SK-N-SH (cell line): Measurements from ENCODE around the gene KLB. TPM values are rescaled to one million over a fixed set of nuclear protein-coding genes. Genes with fewer than 3 reads are reported as not detected.
"Not testable (repeated sequence)": the region's sequence is repeated elsewhere in the genome, so short reads cannot be mapped to it uniquely, and the experiment has no call there.

Experiments used
- CTCF ChIA-PET: fragments of 300-600, 350-600 bp; formaldehyde crosslinking; extraction: SDS; loops from one replicate; lab custom pipeline; 2021; lab: Yijun Ruan, JAX
- POLR2A ChIA-PET: fragments of 350-600 bp; sonication (Branson Sonifier 250); formaldehyde crosslinking; extraction: SDS; loops from one replicate; lab custom pipeline; 2020; ENCODE audit warnings: antibody characterized with exemption, inconsistent platforms; lab: Yijun Ruan, JAX
- DNase-seq: peaks from one replicate; pipeline ENCODE4 v3.0.0; 2012
- H2AFZ ChIP-seq: fragments of 200-600 bp; sonication (generic); 2 replicates; pipeline ENCODE4 v1.8.1; 2016; ENCODE audit warnings: antibody characterized with exemption, mild to moderate bottlenecking, low read depth
- H3F3A ChIP-seq: fragments of 200-600 bp; sonication (generic); replicated peaks from 2 replicates; pipeline ENCODE3; 2016; ENCODE audit warnings: antibody characterized with exemption, mild to moderate bottlenecking; ENCODE audit not compliant: insufficient read depth
- H3K27ac ChIP-seq, 2 experiments: fragments of 200-500 bp in 1 of 2; fragments of 200-600 bp in 1 of 2; sonication (Bioruptor generic) in 1 of 2; sonication (generic), shearing (Covaris generic) in 1 of 2; 2 replicates each; pipeline versions ENCODE4 v1.5.1 to v1.6.1; 2014 to 2016; ENCODE audit warnings: low read depth in 2 of 2, inconsistent platforms in 1 of 2, low read length in 1 of 2, mild to moderate bottlenecking in 1 of 2, mixed read lengths in 1 of 2
- H3K27me3 ChIP-seq: fragments of 200-600 bp; sonication (generic), shearing (Covaris generic); 2 replicates; pipeline ENCODE4 v1.6.1; 2016; ENCODE audit warnings: mixed run types; ENCODE audit not compliant: insufficient read depth
- H3K36me3 ChIP-seq, 2 experiments: fragments of 200-500 bp in 1 of 2; fragments of 200-600 bp in 1 of 2; sonication (Bioruptor generic) in 1 of 2; sonication (generic) in 1 of 2; replicated peaks in 1 of 2; 2 replicates each; pipeline versions ENCODE3 to v1.5.1; 2014 to 2016; ENCODE audit warnings: low read length in 1 of 2, mild to moderate bottlenecking in 1 of 2; ENCODE audit not compliant: insufficient read depth in 2 of 2, control insufficient read depth in 1 of 2
- H3K4me1 ChIP-seq, 2 experiments: fragments of 200-500 bp in 1 of 2; fragments of 200-600 bp in 1 of 2; sonication (Bioruptor generic) in 1 of 2; sonication (generic), shearing (Covaris generic) in 1 of 2; 2 replicates each; pipeline versions ENCODE4 v1.5.1 to v1.6.1; 2014 to 2016; ENCODE audit warnings: low read depth in 1 of 2, low read length in 1 of 2, mixed run types in 1 of 2; ENCODE audit not compliant: insufficient read depth in 2 of 2, control insufficient read depth in 1 of 2
- H3K4me2 ChIP-seq: fragments of 200-600 bp; sonication (generic), shearing (Covaris generic); 2 replicates; pipeline ENCODE4 v1.6.1; 2017; ENCODE audit warnings: mixed run types
- H3K4me3 ChIP-seq, 2 experiments: fragments of 200-500 bp in 1 of 2; fragments of 200-600 bp in 1 of 2; sonication (Bioruptor generic) in 1 of 2; sonication (generic), shearing (Covaris generic) in 1 of 2; 2 replicates each; pipeline versions ENCODE4 v1.5.1 to v1.8.1; 2014 to 2016; ENCODE audit warnings: low read depth in 2 of 2, inconsistent platforms in 1 of 2, low read length in 1 of 2, mild to moderate bottlenecking in 1 of 2, mixed read lengths in 1 of 2, moderate library complexity in 1 of 2
- H3K79me2 ChIP-seq: fragments of 200-600 bp; sonication (generic); 2 replicates; pipeline ENCODE4 v1.8.1; 2017; ENCODE audit warnings: mild to moderate bottlenecking; ENCODE audit not compliant: insufficient read depth
- H3K9ac ChIP-seq: fragments of 200-600 bp; sonication (generic); 2 replicates; pipeline ENCODE4 v1.6.1; 2017; ENCODE audit warnings: mixed run types
- H3K9me2 ChIP-seq: fragments of 200-600 bp; sonication (generic); 2 replicates; pipeline ENCODE4 v1.6.1; 2017; ENCODE audit warnings: mixed run types
- H3K9me3 ChIP-seq: fragments of 200-600 bp; sonication (generic); 2 replicates; pipeline ENCODE4 v1.6.1; 2017; ENCODE audit warnings: mixed run types, mild to moderate bottlenecking, moderate library complexity
- H4K20me1 ChIP-seq: fragments of 200-600 bp; sonication (generic); 2 replicates; pipeline ENCODE4 v1.6.1; 2017; ENCODE audit warnings: mild to moderate bottlenecking, mixed run types; ENCODE audit not compliant: insufficient read depth
- CHD2 ChIP-seq: fragments of 150-350 bp; IDR thresholded peaks from 2 replicates; pipeline ENCODE4 v1.6.1; 2018; ENCODE audit warnings: low read length; ENCODE audit not compliant: partially characterized antibody
- ELF1 ChIP-seq: IDR thresholded peaks from 2 replicates; pipeline ENCODE4 v1.4.0; 2012
- EP300 ChIP-seq, 2 experiments: IDR thresholded peaks; 2 replicates each; pipeline versions ENCODE4 v1.4.0 to v1.6.1; 2012; ENCODE audit warnings: borderline replicate concordance in 1 of 2, low read depth in 1 of 2, low read length in 1 of 2
- EZH2phosphoT487 ChIP-seq: fragments of 200-600 bp; sonication (generic); IDR thresholded peaks from 2 replicates; pipeline ENCODE4 v1.6.1; 2017; ENCODE audit warnings: low read depth, mixed run types, mild to moderate bottlenecking, antibody characterized with exemption, moderate library complexity, borderline replicate concordance
- FOSL2 ChIP-seq: IDR thresholded peaks from 2 replicates; pipeline ENCODE4 v1.4.0; 2012; ENCODE audit warnings: low read depth, mild to moderate bottlenecking, moderate library complexity, borderline replicate concordance
- FOXJ3 ChIP-seq: sonication (generic); formaldehyde crosslinking; IDR thresholded peaks from 2 replicates; pipeline ENCODE4 v1.5.1; 2020; ENCODE audit warnings: mild to moderate bottlenecking, missing genetic modification reagents
- FOXM1 ChIP-seq: IDR thresholded peaks from 2 replicates; pipeline ENCODE4 v1.4.0; 2012; ENCODE audit warnings: low read depth, mild to moderate bottlenecking
- GABPA ChIP-seq: IDR thresholded peaks from 2 replicates; pipeline ENCODE4 v1.4.0; 2012; ENCODE audit warnings: low read depth, mild to moderate bottlenecking
- MEF2A ChIP-seq: IDR thresholded peaks from 2 replicates; pipeline ENCODE4 v1.4.0; 2012; ENCODE audit warnings: low read depth, borderline replicate concordance
- MXI1 ChIP-seq: IDR thresholded peaks from 2 replicates; pipeline ENCODE4 v1.6.1; 2012; ENCODE audit warnings: mild to moderate bottlenecking, low read depth, low read length, improper control_type of control experiment
- NRF1 ChIP-seq: IDR thresholded peaks from 2 replicates; pipeline ENCODE4 v1.6.1; 2012; ENCODE audit warnings: low read depth, mild to moderate bottlenecking, low read length
- POLR2AphosphoS5 ChIP-seq: IDR thresholded peaks from 2 replicates; pipeline ENCODE4 v1.6.1; 2012; ENCODE audit warnings: low read depth, low read length
- RXRA ChIP-seq: IDR thresholded peaks from 2 replicates; pipeline ENCODE4 v1.4.0; 2012; ENCODE audit warnings: low read depth, mild to moderate bottlenecking, borderline replicate concordance
- SMC3 ChIP-seq: IDR thresholded peaks from 2 replicates; pipeline ENCODE4 v1.6.1; 2012; ENCODE audit warnings: low read depth, low read length, improper control_type of control experiment
- TCF12 ChIP-seq: IDR thresholded peaks from 2 replicates; pipeline ENCODE4 v1.4.0; 2012
- TEAD4 ChIP-seq: IDR thresholded peaks from 2 replicates; pipeline ENCODE4 v1.4.0; 2012; ENCODE audit warnings: mild to moderate bottlenecking, borderline replicate concordance; ENCODE audit not compliant: insufficient read depth
- USF2 ChIP-seq: fragments of 150-350 bp; IDR thresholded peaks from 2 replicates; pipeline ENCODE4 v1.6.1; 2017; ENCODE audit warnings: antibody characterized with exemption, low read length, low read depth, borderline replicate concordance
- WGBS: methylation state at CpG from one replicate; pipeline ENCODE4 v1.1.6; 2017; ENCODE audit warnings: low lambda C conversion rate; 5-methylcytosine and 5-hydroxymethylcytosine counted together
- polyA plus RNA-seq, 3 experiments: library from polyadenylated mRNA; depleted of rRNA; stranded (reverse); fragments of >200 nt; gene quantifications; 2 replicates each; pipeline ENCODE4 v1.2.3, GENCODE V29; 2012
- TF ChIP-seq, protein P1 (sequence below): fragments of 150-350 bp; IDR thresholded peaks from 2 replicates; pipeline ENCODE4 v1.6.1; 2016; ENCODE audit warnings: mild to moderate bottlenecking, low read depth, low read length
- TF ChIP-seq, protein P2 (sequence below): IDR thresholded peaks from 2 replicates; pipeline ENCODE4 v1.4.0; 2012; ENCODE audit warnings: low read depth, borderline replicate concordance
- TF ChIP-seq, protein P3 (sequence below): fragments of 200-600 bp; sonication (generic); IDR thresholded peaks from 2 replicates; pipeline ENCODE4 v1.6.1; 2017; ENCODE audit warnings: antibody characterized with exemption, mild to moderate bottlenecking, moderate library complexity

Gene KLB
- polyA plus RNA-seq, 1 of the 3 experiments (the other 2 are of a cell fraction), result not detected

GRCh38 chr4:39415678-39416283 lies 9.1 kb downstream of the KLB start:
- H3K4me3 ChIP-seq, result no peak overlapping the region
- TF ChIP-seq FOSL2, result no peak
- TF ChIP-seq, all 33 proteins: peak for 0
- Histone ChIP-seq H3K9me2 (no peaks in the 10 kb centered on the region), H3K9ac (no peak overlapping the region), H3K4me1 (no peaks in the 10 kb centered on the region), H3K27ac (no peak overlapping the region), H3K27me3 (no peaks in the 10 kb centered on the region), H3F3A (no peaks in the 10 kb centered on the region), H3K79me2 (no peaks in the 10 kb centered on the region), H3K36me3 (no peaks in the 10 kb centered on the region), H3K9me3 (no peaks in the 10 kb centered on the region), H4K20me1 (no peaks in the 10 kb centered on the region), H3K4me2 (no peak overlapping the region), H2AFZ (no peak overlapping the region)
- no peak for DNase-seq
- ChIA-PET POLR2A (no interaction called here), CTCF (interaction anchor here (2.0 kb wide), 1 partner anchor 12 kb away, joined by 4 read pairs; no protein-coding TSS in a partner anchor)
- WGBS, result 86% methylated on average over 2 of the region's 2 CpGs

DNA sequence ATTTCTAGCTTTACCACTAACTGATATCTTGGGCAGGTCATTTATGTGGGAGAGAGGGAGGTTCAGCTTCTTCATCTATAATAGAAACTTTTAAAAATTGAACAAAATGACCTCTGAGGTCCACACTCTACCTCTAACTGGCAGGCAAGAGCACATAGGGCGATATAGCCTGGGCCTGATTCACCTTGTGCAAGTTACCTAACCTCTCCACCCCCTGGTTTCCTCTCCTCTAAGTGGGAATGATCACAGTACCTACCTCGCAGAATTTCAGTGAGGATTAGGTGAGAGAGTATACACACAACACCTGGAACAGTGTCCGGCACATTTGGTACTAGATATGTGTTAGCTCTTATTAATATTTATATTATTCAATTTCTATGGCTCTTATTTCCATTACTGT lies 15.5 kb downstream of the KLB start:
- POLR2A ChIA-PET, result no interaction called here
- Histone ChIP-seq H2AFZ (no peak overlapping the region), H3F3A (no peaks in the 10 kb centered on the region), H3K27ac (no peak overlapping the region), H3K9ac (no peak overlapping the region), H3K9me2 (no peaks in the 10 kb centered on the region), H3K27me3 (no peaks in the 10 kb centered on the region), H3K36me3 (no peaks in the 10 kb centered on the region), H3K9me3 (no peaks in the 10 kb centered on the region), H3K4me3 (no peak overlapping the region), H4K20me1 (no peaks in the 10 kb centered on the region), H3K4me1 (no peaks in the 10 kb centered on the region), H3K4me2 (no peak overlapping the region), H3K79me2 (no peaks in the 10 kb centered on the region)
- no peak for TF ChIP-seq SMC3
- TF ChIP-seq, protein P1, sequence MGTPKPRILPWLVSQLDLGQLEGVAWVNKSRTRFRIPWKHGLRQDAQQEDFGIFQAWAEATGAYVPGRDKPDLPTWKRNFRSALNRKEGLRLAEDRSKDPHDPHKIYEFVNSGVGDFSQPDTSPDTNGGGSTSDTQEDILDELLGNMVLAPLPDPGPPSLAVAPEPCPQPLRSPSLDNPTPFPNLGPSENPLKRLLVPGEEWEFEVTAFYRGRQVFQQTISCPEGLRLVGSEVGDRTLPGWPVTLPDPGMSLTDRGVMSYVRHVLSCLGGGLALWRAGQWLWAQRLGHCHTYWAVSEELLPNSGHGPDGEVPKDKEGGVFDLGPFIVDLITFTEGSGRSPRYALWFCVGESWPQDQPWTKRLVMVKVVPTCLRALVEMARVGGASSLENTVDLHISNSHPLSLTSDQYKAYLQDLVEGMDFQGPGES, result no peak
- no peak for TF ChIP-seq RXRA
- no peak for TF ChIP-seq FOXJ3 (CRISPR knock-in tag)
- TF ChIP-seq, protein P2, sequence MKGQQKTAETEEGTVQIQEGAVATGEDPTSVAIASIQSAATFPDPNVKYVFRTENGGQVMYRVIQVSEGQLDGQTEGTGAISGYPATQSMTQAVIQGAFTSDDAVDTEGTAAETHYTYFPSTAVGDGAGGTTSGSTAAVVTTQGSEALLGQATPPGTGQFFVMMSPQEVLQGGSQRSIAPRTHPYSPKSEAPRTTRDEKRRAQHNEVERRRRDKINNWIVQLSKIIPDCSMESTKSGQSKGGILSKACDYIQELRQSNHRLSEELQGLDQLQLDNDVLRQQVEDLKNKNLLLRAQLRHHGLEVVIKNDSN, result no peak
- no peak for TF ChIP-seq TEAD4
- no peak for TF ChIP-seq TCF12
- TF ChIP-seq EP300 (IDR thresholded peaks at IDR 0.05; ENCODE audit: borderline replicate concordance in 1 of 2, low read depth in 1 of 2, low read length in 1 of 2), result no peak
- no peak for TF ChIP-seq EZH2phosphoT487
- TF ChIP-seq GABPA, result no peak
- no peak for TF ChIP-seq MEF2A
- TF ChIP-seq FOXM1, result no peak
- TF ChIP-seq CHD2, result no peak
- TF ChIP-seq USF2, result no peak
- TF ChIP-seq NRF1, result no peak
- TF ChIP-seq ELF1, result no peak
- no peak for TF ChIP-seq POLR2AphosphoS5
- TF ChIP-seq MXI1, result no peak
- TF ChIP-seq, protein P3, sequence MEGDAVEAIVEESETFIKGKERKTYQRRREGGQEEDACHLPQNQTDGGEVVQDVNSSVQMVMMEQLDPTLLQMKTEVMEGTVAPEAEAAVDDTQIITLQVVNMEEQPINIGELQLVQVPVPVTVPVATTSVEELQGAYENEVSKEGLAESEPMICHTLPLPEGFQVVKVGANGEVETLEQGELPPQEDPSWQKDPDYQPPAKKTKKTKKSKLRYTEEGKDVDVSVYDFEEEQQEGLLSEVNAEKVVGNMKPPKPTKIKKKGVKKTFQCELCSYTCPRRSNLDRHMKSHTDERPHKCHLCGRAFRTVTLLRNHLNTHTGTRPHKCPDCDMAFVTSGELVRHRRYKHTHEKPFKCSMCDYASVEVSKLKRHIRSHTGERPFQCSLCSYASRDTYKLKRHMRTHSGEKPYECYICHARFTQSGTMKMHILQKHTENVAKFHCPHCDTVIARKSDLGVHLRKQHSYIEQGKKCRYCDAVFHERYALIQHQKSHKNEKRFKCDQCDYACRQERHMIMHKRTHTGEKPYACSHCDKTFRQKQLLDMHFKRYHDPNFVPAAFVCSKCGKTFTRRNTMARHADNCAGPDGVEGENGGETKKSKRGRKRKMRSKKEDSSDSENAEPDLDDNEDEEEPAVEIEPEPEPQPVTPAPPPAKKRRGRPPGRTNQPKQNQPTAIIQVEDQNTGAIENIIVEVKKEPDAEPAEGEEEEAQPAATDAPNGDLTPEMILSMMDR, result no peak
- WGBS, result 74% methylated on average over 3 of the region's 3 CpGs
- DNase-seq, result no peak
- CTCF ChIA-PET, result interaction anchor here (1.4 kb wide), 1 partner anchor 20 kb away, joined by 3 read pairs; no protein-coding TSS in a partner anchor

DNA sequence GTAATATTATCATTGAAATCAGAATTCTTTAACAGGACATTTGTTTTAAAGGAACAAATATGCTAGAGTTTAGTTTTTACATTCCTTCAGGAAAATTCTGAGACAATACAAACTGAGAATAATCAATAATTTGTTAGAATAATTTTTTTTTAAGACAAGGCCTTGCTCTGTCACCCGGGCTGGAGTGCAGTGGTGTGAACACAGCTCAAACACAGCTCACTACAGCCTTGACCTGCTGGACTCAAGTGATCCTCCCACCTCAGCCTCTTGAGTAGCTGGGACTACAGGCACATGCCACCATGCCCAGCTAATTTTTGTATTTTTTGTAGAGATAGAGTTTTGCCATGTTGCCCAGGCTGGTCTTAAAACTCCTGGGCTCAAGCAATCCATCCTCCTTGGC lies 18.6 kb downstream of the KLB start:
- H3K9me2 ChIP-seq, DNase-seq, CTCF ChIA-PET, H3K4me3 ChIP-seq, H3K27me3 ChIP-seq, H3K9ac ChIP-seq, H3K4me1 ChIP-seq, H4K20me1 ChIP-seq, H3K4me2 ChIP-seq, H3K9me3 ChIP-seq, H3K79me2 ChIP-seq, POLR2A ChIA-PET, H3F3A ChIP-seq, H3K27ac ChIP-seq, H3K36me3 ChIP-seq, H2AFZ ChIP-seq: not testable (repeated sequence)
- WGBS, result 83% methylated on average over 1 of the region's 1 CpG
